CD4-positive, alpha-beta T cell treated with Interleukin-15 for 1 hour (primary cell): ENCODE results near the gene TNK1.
"Not testable (repeated sequence)": the region's sequence is repeated elsewhere in the genome, so short reads cannot be mapped to it uniquely, and the experiment has no call there.

Experiments
- DNase-seq: peaks from one replicate; pipeline ENCODE4 v3.0.0-alpha.2; 2020

Gene TNK1

DNA sequence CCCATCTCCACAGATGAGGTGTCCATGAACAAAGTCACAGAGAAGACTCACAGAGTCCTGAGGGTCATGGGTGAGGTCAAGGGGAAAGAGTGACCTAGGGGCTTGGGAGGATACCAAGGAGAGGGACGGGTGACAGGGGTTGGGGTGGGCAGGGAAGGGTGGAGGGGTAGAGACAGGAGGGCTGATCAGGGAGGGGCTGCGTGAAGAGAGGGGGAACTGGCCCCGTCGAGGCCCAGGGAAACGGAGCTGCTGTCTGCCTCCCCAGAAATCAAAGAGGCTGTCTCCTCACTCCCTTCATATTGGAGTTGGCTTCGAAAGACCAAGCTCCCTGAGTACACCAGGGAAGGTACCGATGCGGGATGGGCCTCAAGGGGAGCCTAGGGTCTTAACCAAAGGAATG, 25.3 kb upstream of the TNK1 start:
- DNase-seq, result no peak

DNA sequence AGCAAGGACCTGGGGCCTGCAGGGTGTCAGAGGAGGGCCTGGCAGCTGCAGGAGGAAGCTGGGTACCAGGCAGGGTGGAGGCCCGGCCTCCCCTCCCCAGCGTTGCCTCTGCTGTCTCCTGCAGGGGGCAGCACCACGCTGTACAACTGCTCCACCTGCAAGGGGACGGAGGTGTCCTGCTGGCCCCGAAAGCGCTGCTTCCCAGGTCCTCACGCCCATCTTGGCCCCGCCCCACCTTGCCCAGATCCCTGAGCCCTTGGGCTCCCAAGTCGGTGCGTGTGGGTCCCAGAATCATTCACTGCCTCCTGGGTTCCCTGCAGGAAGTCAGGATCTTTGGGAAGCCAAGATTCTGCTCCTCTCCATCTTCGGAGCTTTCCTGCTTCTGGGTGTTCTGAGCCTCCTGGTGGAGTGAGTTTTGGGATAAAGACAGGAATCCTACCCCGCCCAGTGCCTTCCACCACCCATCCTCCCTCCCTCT, 24.8 kb upstream of the TNK1 start:
- DNase-seq, result peak; percentile 85

DNA sequence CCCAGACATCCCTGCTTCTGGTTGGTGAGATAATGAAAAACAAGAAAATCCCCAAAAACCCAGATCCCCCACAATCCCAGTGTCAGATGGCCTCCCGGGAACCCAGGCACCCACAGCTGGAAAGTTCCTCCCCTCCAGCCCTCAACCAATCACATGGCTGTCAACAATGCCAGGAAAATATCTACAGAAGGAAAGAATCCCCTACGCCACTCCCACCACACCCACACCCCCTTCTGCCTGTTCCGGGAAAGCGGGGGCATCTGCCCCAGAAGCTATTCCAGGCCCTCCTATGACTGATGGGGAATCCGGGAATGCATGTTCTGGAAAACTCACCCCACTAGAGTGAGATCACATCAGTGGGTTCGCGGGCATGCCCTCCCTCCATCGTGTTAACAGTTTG, 24.1 kb upstream of the TNK1 start:
- DNase-seq, result no peak

DNA sequence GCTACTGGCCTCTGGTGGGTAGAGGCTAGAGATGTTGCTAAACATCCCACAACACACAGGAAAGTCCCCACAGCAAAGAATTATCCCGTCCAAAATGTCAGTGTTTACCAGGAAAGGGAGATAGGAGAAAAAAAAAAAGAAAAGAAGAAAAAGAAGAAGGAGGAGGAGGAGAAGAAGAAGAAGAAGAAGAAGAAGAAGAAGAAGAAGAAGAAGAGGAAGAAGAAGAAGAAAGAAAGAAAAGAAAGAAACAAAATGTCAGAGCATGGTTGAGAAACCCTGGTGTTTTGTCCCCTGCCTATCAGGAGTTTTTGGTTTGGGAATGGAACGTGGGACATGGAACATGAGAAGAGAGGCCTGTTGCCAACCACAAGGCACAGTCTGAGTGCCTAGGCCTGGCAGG, 23.5 kb upstream of the TNK1 start:
- no peak for DNase-seq

DNA sequence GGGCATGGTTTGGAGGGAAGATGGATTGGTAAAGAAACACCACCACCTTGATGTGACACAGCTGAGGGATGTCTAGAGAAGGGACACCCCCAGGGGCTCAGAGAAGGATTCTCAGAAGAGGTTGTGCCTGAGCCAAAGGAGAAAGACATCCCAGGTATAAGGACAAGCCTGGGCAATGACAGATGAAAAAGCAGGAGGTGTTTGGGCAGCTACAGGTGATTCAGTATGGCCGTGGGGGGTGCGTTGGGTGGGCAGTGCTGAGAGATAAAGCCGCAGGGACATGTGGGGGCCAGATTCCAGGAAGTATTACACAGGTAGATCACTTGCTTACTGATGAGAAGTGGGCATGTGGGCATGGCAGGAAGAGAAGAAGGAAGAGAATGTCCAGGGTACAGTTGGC, 19.0 kb upstream of the TNK1 start:
- no peak for DNase-seq

DNA sequence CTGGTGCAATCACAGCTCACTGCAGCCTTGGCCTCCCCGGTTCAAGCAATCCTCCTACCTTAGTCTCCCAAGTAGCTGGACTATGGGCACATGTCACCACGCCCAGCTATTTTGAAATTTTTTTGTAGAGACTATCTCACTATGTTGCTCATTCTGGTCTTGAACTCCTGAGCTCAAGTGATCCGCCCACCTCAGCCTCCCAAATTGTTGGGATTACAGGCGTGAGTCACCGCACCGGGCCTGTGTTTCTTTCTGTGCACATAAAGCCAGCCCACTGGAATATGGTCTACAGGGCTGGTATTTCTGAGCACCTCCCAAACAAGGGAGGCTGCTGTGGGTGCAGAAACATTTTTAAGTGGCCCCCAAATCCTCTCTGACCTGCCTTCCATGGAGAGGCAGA, 17.6 kb upstream of the TNK1 start:
- no peak for DNase-seq

DNA sequence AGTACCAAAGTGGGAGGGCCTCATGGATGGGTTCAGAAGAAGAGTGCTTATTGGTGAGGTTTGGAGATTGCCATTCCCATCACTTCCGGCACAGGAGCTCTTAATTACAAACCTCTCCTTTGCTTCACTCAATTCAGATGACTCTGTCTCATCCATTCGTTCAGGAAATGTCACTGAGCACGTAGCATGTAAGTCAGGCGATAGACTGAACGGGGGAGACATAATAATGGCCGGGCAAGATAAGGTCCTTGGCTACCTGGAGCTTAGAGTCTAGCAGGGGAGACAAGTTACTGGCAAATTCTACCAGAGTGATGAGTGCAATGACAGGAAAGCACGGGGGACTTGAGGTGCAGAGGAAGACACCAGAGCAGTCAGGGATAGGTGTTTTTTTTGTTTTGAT, 14.9 kb upstream of the TNK1 start:
- DNase-seq, result not testable (repeated sequence)

DNA sequence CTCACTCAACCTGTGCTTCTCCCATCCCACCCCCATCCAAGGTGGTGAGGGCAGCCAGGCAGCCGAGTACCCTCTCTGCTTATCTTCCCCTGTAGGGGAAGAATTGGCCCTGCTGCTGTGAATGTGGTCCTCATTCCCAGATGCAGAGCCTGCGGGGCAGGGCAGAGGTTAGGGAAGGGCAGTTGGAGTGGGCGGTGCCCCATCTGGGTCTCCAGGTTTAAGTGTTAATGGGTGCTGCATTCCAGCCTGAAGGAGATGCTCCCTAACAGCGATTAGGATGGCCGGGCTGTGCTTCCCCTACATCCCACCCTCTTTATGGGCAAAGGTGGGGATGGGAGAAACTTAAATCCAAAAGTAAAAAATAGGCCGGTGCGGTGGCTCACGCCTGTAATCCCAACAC, 13.8 kb upstream of the TNK1 start:
- no peak for DNase-seq

DNA sequence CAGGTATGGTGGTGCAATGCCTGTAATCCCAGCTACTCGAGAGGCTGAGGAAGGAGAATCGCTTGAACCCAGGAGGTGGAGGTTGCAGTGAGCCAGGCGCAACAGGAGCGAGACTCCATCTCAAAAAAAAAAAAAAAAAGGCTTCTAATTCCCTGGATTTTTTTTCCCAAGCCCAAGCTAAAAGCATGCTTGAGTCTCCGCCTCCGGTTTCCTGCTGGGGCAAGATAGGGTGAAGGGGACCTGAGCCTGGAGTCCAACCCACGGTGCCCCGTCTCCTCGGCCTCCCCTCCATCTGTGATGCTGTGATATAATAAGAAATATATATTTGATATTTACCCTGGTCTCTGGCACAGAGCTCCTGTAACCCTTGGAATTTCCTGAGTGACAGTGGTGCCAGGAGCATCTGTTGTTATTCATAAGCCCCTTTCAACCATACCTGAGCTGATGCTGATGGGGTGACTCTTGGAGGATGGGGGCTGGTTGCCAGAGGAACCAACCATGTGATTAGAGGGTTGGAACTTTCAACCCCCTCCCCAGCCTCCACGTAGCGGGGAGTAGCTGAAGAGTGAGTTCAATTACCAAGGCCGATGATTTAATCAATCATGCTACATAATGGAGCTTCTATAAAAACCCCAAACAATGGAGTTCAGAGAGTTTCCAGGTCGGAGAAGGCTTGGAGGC, 12.8 kb upstream of the TNK1 start:
- no peak for DNase-seq

DNA sequence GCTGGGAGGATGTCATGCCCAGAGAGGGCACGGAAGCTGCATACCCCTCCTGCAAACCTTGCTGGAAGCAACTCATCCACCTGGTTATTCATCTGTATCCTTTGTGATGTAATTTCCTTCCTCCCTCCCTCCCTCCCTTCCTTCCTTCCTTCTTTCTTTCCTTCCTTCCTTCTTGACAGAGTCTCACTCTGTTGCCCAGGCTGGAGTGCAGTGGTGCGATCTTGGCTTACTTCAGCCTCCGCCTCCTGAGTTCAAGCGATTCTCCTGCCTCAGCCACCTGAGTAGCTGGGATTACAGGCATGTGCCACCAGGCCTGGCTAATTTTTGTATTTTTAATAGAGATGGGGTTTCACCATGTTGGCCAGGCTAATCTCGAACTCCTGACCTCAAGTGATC, 12.3 kb upstream of the TNK1 start:
- DNase-seq, result not testable (repeated sequence)

DNA sequence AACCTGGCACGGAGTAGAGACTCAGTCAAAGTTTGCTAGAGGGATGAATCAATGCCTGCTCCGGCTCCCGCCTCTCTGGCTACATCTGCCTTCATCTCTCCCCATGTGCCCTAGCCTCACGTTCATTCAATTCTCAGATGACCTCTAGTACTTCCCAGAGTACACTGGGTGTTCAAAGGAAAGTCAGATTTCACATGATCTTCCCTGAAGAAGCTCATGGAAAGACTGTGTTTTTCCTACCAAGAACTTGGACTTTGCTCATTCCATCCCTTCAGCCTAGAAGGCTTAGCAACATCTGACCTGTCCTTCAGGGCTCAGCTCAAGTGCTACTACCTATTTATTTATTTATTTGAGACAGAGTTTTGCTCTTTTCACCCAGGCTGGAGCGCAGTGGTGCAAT, 11.1 kb upstream of the TNK1 start:
- DNase-seq, result no peak

DNA sequence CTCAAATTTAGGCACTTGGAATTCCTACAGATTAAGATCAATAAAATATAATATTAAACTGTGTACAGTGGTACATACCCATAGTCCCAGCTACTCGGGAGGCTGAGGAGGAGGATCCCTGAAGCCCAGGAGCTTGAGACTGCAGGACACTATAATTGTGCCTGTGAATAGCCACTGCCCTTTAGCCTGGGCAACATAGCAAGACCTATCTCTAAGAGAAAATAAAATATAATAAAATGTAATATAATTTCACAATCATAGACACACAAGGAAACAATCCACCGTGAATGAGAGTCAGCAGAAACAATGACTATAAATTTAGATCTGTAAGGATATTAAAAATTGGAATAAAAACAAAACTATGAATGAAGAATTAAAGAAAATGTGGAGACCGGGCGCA, 10.0 kb upstream of the TNK1 start:
- DNase-seq, result no peak

DNA sequence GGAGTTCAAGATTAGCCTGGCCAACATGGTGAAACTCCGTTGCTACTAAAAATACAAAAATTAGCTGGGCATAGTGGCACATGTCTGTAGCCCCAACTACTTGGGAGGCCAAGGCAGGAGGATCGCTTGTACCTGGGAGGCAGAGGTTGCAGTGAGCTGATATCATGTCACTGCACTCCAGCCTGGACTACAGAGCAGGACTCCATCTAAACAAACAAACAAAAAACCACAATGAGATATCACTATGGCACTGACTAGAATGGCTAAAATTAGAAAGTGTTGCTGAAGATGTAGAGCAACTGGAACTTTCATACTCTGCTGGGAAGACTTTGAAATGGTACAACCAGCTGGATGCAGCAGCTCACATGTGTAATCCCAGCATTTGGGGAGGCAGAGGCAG, 6.5 kb upstream of the TNK1 start:
- no peak for DNase-seq

DNA sequence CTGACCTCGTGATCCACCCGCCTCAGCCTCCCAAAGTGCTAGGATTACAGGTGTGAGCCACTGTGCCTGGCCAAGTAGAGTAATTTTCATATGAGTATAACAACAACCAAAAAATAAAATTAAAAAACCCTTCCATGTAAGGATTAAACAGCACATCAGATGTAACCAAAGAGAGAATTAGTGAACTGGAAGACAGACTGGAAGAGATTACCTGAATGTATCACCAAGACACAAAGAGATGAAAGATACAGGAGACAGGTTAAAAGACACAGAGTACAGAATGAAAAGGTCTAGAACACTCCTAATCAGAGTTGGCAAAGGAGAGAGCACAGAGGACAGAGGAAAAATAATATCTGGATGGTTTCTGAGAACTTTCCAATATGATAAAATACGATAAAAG, 1.8 kb upstream of the TNK1 start:
- no peak for DNase-seq

DNA sequence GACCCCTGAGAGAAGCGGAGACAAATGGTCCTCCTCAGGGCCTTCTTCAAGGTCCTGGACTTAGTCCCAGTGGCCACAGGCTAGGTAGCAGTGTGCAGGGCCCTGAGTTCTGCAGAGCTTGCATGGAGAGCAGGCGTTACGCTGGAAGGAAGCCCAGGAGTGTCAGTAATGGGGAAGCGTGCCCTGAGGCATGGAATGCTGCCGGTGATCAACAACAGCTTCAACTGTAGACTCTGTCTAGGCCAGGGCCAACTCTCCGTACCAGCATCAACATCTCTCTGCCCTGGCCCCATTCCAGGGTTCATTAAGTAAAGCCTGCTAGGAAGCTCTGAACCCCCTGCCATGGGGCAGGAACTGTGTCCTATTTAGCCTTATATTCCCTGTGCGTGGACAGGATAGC, 568 bp upstream of the TNK1 start:
- no peak for DNase-seq

DNA sequence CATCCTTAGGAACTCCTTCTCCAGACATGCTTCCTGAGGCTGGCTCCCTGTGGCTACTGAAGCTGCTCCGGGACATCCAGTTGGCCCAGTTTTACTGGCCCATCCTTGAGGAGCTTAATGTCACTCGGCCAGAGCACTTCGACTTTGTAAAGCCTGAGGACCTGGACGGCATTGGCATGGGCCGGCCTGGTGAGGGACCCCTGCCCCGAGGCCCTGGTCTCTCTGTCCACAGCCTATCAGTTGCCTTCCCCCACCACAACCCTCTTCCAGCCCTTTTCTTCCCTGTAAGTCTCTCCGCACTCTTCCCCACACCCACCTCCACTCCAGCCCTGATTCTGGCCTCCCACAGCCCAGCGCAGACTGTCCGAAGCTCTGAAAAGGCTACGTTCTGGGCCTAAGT, 2.0 kb downstream of the TNK1 start:
- no peak for DNase-seq

DNA sequence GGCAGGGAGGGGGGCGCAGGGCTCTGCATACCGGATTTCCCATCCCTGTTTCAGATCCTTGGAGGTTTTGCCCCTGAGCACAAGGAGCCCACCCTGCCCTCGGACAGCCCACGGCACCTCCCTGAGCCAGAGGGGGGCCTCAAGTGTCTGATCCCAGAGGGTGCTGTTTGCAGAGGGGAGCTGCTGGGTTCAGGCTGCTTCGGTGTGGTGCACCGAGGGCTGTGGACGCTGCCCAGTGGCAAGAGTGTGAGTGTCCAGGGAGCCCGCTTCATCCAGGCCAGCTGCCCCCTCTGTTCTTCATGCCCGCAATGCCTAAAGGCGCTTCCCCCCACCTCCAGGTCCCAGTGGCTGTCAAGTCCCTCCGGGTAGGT, 2.5 kb downstream of the TNK1 start:
- no peak for DNase-seq

DNA sequence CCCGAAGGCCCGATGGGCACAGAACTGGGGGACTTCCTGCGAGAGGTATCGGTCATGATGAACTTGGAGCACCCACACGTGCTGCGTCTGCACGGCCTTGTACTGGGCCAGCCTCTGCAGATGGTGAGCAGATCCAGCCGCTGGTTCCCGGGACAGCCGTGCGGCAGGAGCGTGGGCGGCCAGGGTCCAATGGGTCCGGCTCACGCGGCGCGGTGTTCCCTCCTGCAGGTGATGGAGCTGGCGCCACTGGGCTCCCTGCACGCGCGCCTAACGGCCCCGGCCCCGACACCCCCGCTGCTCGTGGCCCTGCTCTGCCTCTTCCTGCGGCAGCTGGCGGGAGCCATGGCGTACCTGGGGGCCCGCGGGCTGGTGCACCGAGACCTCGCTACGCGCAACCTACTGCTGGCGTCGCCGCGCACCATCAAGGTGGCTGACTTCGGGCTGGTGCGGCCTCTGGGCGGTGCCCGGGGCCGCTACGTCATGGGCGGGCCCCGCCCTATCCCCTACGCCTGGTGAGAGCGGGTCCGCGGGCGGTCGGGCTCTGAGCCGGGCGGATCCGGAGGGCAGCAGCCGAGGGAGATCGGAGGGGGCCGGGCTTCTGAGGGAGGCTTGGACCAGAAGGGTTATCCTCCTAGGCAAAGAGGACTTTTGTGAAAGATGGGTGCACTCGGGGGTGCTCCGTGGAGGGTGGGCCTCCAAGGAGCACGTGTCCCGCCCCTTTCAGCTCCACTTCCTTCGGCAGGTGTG, 3.0 kb downstream of the TNK1 start:
- DNase-seq, result peak; percentile 81

DNA sequence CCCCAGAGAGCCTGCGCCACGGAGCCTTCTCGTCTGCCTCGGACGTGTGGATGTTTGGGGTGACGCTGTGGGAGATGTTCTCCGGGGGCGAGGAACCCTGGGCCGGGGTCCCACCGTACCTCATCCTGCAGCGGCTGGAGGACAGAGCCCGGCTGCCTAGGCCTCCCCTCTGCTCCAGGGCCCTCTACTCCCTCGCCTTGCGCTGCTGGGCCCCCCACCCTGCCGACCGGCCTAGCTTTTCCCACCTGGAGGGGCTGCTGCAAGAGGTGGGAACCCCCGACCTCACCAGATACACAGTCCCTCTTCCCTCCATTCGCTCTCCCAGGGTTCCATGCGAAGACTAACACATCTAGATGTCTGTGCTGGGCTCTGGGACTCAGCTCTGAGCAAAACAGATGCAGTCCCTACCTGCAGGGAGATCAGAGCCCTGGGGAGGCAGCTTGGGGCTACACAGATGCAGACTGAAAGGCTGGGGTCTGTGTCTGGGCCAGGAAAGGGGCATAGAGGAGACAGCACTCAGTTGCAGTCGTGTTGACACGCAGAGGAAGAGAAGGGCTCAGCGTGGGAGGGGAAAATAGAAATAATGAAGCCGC, 3.7 kb downstream of the TNK1 start:
- no peak for DNase-seq

DNA sequence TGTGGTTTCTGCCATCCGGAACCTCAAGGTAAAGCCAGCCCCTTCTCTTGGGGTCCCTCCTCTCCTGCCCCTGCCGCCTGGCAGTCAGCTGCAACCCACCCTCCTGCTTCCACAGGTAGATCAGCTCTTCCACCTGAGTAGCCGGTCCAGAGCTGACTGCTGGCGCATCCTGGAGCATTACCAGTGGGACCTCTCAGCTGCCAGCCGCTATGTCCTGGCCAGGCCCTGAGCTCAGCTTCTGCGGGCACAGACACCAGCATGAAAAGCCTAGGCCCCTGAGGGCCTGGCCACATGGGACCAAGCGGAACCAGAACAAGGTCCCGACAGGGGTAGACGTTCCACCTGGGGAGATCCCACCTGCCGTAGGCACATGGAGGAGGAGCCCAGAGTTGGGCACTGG, 8.0 kb downstream of the TNK1 start:
- no peak for DNase-seq

DNA sequence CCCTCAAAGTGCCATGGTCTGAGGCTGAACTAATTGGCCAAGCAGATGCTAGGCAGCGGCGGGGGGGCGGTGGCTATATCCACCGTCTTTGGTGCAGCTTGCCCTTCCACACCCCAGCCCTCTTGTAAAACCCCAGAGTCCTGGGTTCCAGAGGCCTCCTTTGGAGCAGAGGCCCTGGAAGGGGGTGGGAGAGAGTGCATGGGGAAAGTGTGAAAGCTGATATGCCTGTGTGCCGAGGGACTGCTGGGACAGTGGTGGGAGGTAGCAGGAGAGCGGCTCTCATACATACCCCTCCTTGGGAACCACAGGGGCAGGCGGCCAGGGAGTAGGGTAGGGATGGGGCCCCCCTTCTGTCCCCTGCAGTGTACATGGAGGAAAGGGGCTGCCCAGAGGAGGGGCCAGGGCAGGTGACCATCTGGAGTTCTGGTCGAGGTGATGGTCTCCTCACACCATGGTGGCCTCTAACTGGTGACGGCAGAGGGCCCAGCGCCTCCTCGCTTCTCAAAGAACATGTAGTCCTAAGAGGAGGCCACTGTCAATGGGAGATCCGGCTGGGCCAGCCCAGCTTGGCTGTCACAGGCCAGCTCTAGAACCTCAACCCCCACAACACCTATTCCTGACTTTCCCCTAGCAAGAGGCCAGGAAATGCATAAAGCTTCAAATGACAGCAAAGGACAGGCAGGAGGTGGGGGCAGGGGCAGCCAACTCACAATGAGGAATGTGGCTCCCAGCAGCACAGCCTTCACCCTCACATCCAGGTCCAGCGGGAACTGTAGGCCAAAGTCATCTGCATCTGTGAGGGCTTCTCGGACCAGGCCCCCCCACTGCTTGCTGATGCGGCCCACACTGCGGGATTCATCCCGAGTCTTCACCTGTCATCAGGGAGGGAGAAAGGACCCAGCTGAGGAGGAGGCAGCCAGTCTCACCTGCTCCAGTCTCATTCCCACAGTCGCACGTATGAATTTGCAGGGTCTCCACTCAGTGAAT, 9.3 kb downstream of the TNK1 start:
- DNase-seq, result no peak

DNA sequence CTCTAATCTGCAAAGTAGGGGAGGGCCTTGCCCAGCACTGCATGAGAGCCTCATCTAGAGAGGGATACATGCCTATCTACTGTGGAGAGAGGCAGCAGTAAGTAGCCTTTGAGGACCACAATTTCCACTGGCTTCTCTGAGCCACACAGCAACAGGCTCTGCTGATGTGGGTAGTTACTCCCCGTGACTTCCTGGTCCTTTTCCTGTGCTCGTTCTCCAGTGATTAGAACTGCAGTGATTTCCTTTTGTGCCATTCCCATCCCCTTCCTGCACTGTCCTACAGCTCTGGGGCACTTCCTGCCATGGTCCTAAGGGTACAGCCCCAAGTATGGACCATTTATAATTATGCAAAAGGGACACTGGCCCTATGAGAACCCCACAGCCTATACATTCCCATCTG, 10.4 kb downstream of the TNK1 start:
- no peak for DNase-seq
